Prostate gland (tissue), 2 donors: ENCODE data around the gene MZB1.

Experiments
- POLR2A ChIP-seq: fragments of 450-650 bp; IDR thresholded peaks from one replicate; pipeline ENCODE4 v1.6.1; 2016; ENCODE audit warnings: antibody characterized with exemption, mild to moderate bottlenecking
- TF ChIP-seq, protein P1 (sequence below), 4 experiments: fragments of 200-600 bp in 2 of 4; fragments of 450-650 bp in 2 of 4; sonication (generic) in 2 of 4; IDR thresholded peaks; 1 replicate in 3 of 4; 2 replicates in 1 of 4; pipeline ENCODE4 v1.5.1; 2016 to 2019; ENCODE audit warnings: antibody characterized with exemption in 4 of 4, mild to moderate bottlenecking in 2 of 4, moderate library complexity in 2 of 4

DNA sequence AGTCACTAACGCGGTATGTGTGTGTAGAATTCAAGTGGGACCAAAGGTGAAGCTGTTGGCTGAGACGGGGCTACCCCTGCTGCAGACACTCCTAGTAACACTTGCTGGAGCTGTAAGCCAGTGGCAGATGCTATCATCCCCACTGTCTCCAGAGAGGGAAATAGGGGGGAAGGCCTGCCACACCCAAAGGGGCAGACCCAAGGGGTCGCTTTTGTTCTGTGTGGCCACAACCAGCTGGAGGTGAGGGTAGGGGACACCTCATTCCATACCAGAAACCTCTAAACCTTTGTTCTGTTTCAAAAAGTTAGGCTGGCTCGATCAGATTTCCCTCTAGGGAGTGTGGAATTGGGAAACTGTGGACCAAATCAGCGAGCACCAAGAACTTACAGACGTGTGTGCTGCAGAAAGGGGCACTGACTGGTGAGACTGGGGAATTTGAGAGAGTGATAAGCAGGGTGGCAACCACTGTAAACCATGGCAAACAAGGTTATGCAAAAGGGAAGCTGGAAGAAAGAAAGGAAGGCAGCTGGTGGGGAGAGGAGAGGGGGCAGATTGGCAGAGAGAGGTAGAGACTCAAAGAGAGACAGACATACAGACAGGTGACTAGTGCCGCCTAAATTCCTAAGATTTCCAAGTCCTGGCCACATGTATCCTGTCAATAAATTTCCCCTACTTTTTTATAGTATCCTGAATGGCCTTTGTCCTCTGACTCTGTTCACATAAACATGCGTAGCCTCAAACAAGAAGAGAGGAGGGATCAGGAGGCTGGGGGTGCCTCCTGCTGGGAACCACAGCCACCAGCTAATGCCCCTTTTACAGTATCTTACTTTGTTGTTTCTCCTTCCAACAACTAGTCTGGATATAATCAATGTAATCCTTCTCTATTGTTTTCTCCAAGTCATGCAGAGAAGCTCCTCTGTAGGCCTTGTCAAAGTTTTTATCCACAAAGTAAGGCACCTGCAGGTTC is 29.8 kb upstream of the MZB1 start:
- no peak for TF ChIP-seq POLR2A
- TF ChIP-seq, protein P1, sequence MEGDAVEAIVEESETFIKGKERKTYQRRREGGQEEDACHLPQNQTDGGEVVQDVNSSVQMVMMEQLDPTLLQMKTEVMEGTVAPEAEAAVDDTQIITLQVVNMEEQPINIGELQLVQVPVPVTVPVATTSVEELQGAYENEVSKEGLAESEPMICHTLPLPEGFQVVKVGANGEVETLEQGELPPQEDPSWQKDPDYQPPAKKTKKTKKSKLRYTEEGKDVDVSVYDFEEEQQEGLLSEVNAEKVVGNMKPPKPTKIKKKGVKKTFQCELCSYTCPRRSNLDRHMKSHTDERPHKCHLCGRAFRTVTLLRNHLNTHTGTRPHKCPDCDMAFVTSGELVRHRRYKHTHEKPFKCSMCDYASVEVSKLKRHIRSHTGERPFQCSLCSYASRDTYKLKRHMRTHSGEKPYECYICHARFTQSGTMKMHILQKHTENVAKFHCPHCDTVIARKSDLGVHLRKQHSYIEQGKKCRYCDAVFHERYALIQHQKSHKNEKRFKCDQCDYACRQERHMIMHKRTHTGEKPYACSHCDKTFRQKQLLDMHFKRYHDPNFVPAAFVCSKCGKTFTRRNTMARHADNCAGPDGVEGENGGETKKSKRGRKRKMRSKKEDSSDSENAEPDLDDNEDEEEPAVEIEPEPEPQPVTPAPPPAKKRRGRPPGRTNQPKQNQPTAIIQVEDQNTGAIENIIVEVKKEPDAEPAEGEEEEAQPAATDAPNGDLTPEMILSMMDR (IDR thresholded peaks at IDR 0.05) = no peak
